Smooth muscle cell of the brain vasculature (primary cell): ENCODE measurements around the gene DOCK4.

ENCODE experiments used
- DNase-seq: peaks from one replicate; pipeline ENCODE4 v3.0.0-alpha.2; 2012; ENCODE audit warnings: low read depth, low spot score

The DOCK4 gene

GRCh38 chr7:111895049-111895448 lies 311.1 kb downstream of the DOCK4 start:
- DNase-seq, result no peak

GRCh38 chr7:111894518-111894917 lies 311.7 kb downstream of the DOCK4 start:
- DNase-seq, result no peak

- no peak for DNase-seq
Measured at GRCh38 chr7:111893190-111893589, 313.0 kb downstream of the DOCK4 start.

GRCh38 chr7:111892588-111892987 lies 313.6 kb downstream of the DOCK4 start:
- DNase-seq, result no peak

GRCh38 chr7:111887734-111888133 lies 318.5 kb downstream of the DOCK4 start:
- no peak for DNase-seq

GRCh38 chr7:111886233-111886632 lies 320.0 kb downstream of the DOCK4 start:
- no peak for DNase-seq

- no peak for DNase-seq
Measured at GRCh38 chr7:111883241-111883640, 323.0 kb downstream of the DOCK4 start.

GRCh38 chr7:111878785-111879184 lies 327.4 kb downstream of the DOCK4 start:
- DNase-seq, result no peak

GRCh38 chr7:111877931-111878330 lies 328.3 kb downstream of the DOCK4 start:
- no peak for DNase-seq

GRCh38 chr7:111873963-111874690 lies 332.1 kb downstream of the DOCK4 start:
- no peak for DNase-seq

- no peak for DNase-seq
Measured at GRCh38 chr7:111873326-111873646, 332.9 kb downstream of the DOCK4 start.

- no peak for DNase-seq
Measured at GRCh38 chr7:111872450-111873325, 333.5 kb downstream of the DOCK4 start.

- DNase-seq, result no peak
Measured at GRCh38 chr7:111871283-111871682, 334.9 kb downstream of the DOCK4 start.

GRCh38 chr7:111869280-111869679 lies 336.9 kb downstream of the DOCK4 start:
- no peak for DNase-seq

- DNase-seq, result no peak
Measured at GRCh38 chr7:111867348-111867931, 338.8 kb downstream of the DOCK4 start.

- DNase-seq, result no peak
Measured at GRCh38 chr7:111866787-111867186, 339.4 kb downstream of the DOCK4 start.

GRCh38 chr7:111865430-111865829 lies 340.8 kb downstream of the DOCK4 start:
- DNase-seq, result no peak

GRCh38 chr7:111864291-111864976 lies 341.8 kb downstream of the DOCK4 start:
- DNase-seq, result no peak

GRCh38 chr7:111863269-111863668 lies 342.9 kb downstream of the DOCK4 start:
- DNase-seq, result no peak

GRCh38 chr7:111860248-111860647 lies 346.0 kb downstream of the DOCK4 start:
- DNase-seq, result no peak

- DNase-seq, result no peak
Measured at GRCh38 chr7:111858331-111858730, 347.9 kb downstream of the DOCK4 start.

GRCh38 chr7:111855842-111856227 lies 350.4 kb downstream of the DOCK4 start:
- DNase-seq, result peak; percentile 18
